Osteoblast (primary cell): ENCODE measurements around the gene HS6ST3. TPM values are rescaled to one million over a fixed set of nuclear protein-coding genes. Genes with fewer than 3 reads are reported as not detected.

Experiments used
- DNase-seq: peaks from one replicate; pipeline ENCODE4 v3.0.0; 2011; ENCODE audit warnings: low spot score, mixed read lengths; ENCODE audit not compliant: insufficient read length; ENCODE audit errors: missing footprints
- H2AFZ ChIP-seq: 2 replicates; pipeline ENCODE4 v1.6.0; 2011; ENCODE audit warnings: mild to moderate bottlenecking, low read length
- H3K27ac ChIP-seq: 2 replicates; pipeline ENCODE4 v1.5.1; 2011; ENCODE audit warnings: mild to moderate bottlenecking, low read depth, low read length, moderate library complexity
- H3K27me3 ChIP-seq: 2 replicates; pipeline ENCODE4 v1.6.0; 2012; ENCODE audit warnings: mild to moderate bottlenecking, control low read depth, inconsistent platforms, low read length, moderate library complexity; ENCODE audit not compliant: insufficient read depth
- H3K36me3 ChIP-seq: 2 replicates; pipeline ENCODE4 v1.5.1; 2011; ENCODE audit warnings: mild to moderate bottlenecking, low read length, control low read depth, moderate library complexity; ENCODE audit not compliant: insufficient read depth
- H3K4me1 ChIP-seq: 2 replicates; pipeline ENCODE4 v1.5.1; 2011; ENCODE audit warnings: mild to moderate bottlenecking, low read length, control low read depth, moderate library complexity; ENCODE audit not compliant: insufficient read depth
- H3K4me2 ChIP-seq: 2 replicates; pipeline ENCODE4 v1.6.0; 2011; ENCODE audit warnings: mild to moderate bottlenecking, low read length; ENCODE audit not compliant: insufficient read depth
- H3K4me3 ChIP-seq: fragments of 200-600 bp; sonication (generic); 3 replicates; pipeline ENCODE4 v1.5.1; 2012; ENCODE audit warnings: mild to moderate bottlenecking, low read length, inconsistent platforms; ENCODE audit not compliant: insufficient read depth
- H3K79me2 ChIP-seq: 2 replicates; pipeline ENCODE4 v1.6.0; 2012; ENCODE audit warnings: mild to moderate bottlenecking, low read length, control low read depth, inconsistent platforms; ENCODE audit not compliant: insufficient read depth
- H3K9me3 ChIP-seq: 2 replicates; pipeline ENCODE4 v1.5.1; 2011; ENCODE audit warnings: low read depth, low read length, control low read depth
- H4K20me1 ChIP-seq: 2 replicates; pipeline ENCODE4 v1.6.0; 2012; ENCODE audit warnings: mild to moderate bottlenecking, low read length, control low read depth; ENCODE audit not compliant: insufficient read depth
- total RNA-seq: library from RNA; depleted of rRNA; stranded (reverse); fragments of >200 nt; gene quantifications from 2 replicates; pipeline ENCODE4 v1.2.3, GENCODE V29; 2012
- TF ChIP-seq, protein P1 (sequence below): IDR thresholded peaks from 2 replicates; pipeline ENCODE4 v1.5.1; 2011; ENCODE audit warnings: mild to moderate bottlenecking, low read depth, low read length, moderate library complexity; ENCODE audit errors: extremely low read depth

The HS6ST3 gene
- total RNA-seq, 1 donor, result not detected

DNA sequence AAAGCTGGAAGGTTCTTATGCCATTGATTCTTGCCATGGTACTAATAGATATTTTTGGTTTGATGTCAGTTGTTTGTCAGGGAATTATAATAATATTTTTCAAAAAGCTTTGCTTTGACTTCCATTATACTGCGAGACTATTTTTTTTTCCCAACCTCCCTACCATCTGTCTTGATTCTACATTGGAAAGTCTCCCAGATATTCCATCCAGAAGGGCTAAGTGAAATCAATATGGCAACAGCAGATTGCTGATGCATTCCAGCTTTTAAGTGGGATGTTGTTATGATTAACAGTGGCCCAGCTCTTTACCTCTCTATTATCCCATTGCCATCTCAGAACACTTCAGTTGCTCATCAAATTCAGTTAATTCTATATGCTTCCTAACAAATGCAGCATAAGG lies 657.0 kb downstream of the HS6ST3 start:
- Histone ChIP-seq H3K36me3 (no peaks in the 10 kb centered on the region), H3K4me1 (no peaks in the 10 kb centered on the region), H3K27me3 (no peaks in the 10 kb centered on the region), H3K27ac (no peak overlapping the region), H4K20me1 (no peaks in the 10 kb centered on the region), H3K4me3 (no peak overlapping the region), H3K4me2 (no peak overlapping the region), H2AFZ (no peak overlapping the region), H3K9me3 (no peaks in the 10 kb centered on the region), H3K79me2 (no peaks in the 10 kb centered on the region)
- no peak for DNase-seq
- TF ChIP-seq, protein P1, sequence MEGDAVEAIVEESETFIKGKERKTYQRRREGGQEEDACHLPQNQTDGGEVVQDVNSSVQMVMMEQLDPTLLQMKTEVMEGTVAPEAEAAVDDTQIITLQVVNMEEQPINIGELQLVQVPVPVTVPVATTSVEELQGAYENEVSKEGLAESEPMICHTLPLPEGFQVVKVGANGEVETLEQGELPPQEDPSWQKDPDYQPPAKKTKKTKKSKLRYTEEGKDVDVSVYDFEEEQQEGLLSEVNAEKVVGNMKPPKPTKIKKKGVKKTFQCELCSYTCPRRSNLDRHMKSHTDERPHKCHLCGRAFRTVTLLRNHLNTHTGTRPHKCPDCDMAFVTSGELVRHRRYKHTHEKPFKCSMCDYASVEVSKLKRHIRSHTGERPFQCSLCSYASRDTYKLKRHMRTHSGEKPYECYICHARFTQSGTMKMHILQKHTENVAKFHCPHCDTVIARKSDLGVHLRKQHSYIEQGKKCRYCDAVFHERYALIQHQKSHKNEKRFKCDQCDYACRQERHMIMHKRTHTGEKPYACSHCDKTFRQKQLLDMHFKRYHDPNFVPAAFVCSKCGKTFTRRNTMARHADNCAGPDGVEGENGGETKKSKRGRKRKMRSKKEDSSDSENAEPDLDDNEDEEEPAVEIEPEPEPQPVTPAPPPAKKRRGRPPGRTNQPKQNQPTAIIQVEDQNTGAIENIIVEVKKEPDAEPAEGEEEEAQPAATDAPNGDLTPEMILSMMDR, result no peak

GRCh38 chr13:96749825-96750224 lies 659.9 kb downstream of the HS6ST3 start:
- Histone ChIP-seq H3K27me3 (no peaks in the 10 kb centered on the region), H3K27ac (no peak overlapping the region), H3K9me3 (no peaks in the 10 kb centered on the region), H4K20me1 (no peaks in the 10 kb centered on the region), H3K4me1 (no peaks in the 10 kb centered on the region), H3K36me3 (no peaks in the 10 kb centered on the region), H3K4me3 (no peak overlapping the region), H3K79me2 (no peaks in the 10 kb centered on the region), H3K4me2 (no peak overlapping the region), H2AFZ (no peak overlapping the region)
- TF ChIP-seq, protein P1, result no peak
- DNase-seq, result no peak

DNA sequence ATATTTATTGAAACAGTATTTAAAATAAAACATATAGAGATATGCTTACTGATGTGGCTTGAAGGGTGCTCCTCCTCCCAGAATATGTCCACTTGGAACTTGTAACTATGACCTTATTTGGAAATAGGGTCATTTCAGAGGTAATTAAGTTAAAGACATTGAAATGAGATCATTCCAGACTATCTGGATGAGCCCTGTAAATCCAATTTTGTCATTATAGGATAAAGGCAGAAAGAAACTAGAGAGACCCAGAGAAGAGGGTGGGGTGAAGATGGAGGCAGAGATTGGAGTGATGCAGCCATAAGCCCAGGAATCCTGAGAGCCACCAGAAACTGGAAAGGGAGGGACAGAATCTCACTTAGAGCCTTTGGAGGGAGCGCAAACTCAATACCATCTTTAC lies 661.2 kb downstream of the HS6ST3 start:
- Histone ChIP-seq H3K9me3 (no peaks in the 10 kb centered on the region), H3K4me1 (no peaks in the 10 kb centered on the region), H3K36me3 (no peaks in the 10 kb centered on the region), H3K27ac (no peak overlapping the region), H2AFZ (no peak overlapping the region), H4K20me1 (no peaks in the 10 kb centered on the region), H3K4me2 (no peak overlapping the region), H3K27me3 (no peaks in the 10 kb centered on the region), H3K79me2 (no peaks in the 10 kb centered on the region), H3K4me3 (no peak overlapping the region)
- TF ChIP-seq, protein P1, result no peak
- no peak for DNase-seq

GRCh38 chr13:96762876-96763275 lies 673.0 kb downstream of the HS6ST3 start:
- Histone ChIP-seq H3K27me3 (no peaks in the 10 kb centered on the region), H3K36me3 (no peaks in the 10 kb centered on the region), H3K79me2 (no peaks in the 10 kb centered on the region), H3K9me3 (no peaks in the 10 kb centered on the region), H3K27ac (no peak overlapping the region), H2AFZ (no peak overlapping the region), H4K20me1 (no peaks in the 10 kb centered on the region), H3K4me1 (no peaks in the 10 kb centered on the region), H3K4me2 (no peak overlapping the region), H3K4me3 (no peak overlapping the region)
- TF ChIP-seq, protein P1, result no peak
- no peak for DNase-seq
